B cell (primary cell): ENCODE data around the gene ELK1. TPM values are rescaled to one million over a fixed set of nuclear protein-coding genes. Genes with fewer than 3 reads are reported as not detected.

Source experiments
- ATAC-seq: fragments of 200-7000 bp; cut with Tn5 transposase; one replicate; pipeline ENCODE4 v1.10.0; 2021; ENCODE audit warnings: low read depth, mild to moderate bottlenecking, moderate number of reproducible peaks, moderate library complexity
- CTCF ChIA-PET: fragments of 350-600 bp; sonication (Branson Sonifier 250); formaldehyde crosslinking; loops from one replicate; lab custom pipeline; 2021; ENCODE audit warnings: antibody characterized with exemption, inconsistent platforms; lab: Charles Lee
- POLR2A ChIA-PET: fragments of 350-600 bp; sonication (Branson Sonifier 250); formaldehyde crosslinking; loops from one replicate; lab custom pipeline; 2021; ENCODE audit warnings: antibody characterized with exemption; lab: Charles Lee
- DNase-seq: peaks from one replicate; pipeline ENCODE4 v3.0.0; 2013
- H2AFZ ChIP-seq: 2 replicates; pipeline ENCODE4 v1.6.1; 2012; ENCODE audit warnings: mild to moderate bottlenecking, low read depth, low read length; ENCODE audit not compliant: insufficient read depth, poor library complexity, severe bottlenecking
- H3K27ac ChIP-seq, 2 donors: 1 replicate in 1 of 2; 2 replicates in 1 of 2; pipeline ENCODE4 v1.5.1; 2012 to 2013; ENCODE audit warnings: low read length in 2 of 2, mild to moderate bottlenecking in 2 of 2, moderate library complexity in 1 of 2
- H3K27me3 ChIP-seq, 4 experiments: fragments of 200-600 bp in 1 of 4; sonication (generic) in 1 of 4; replicated peaks in 1 of 4; 1 replicate in 2 of 4; 2 replicates in 2 of 4; pipeline versions ENCODE4 v1.6.1 to v1.7.0; 2013 to 2016; ENCODE audit warnings: low read length in 3 of 4, mild to moderate bottlenecking in 2 of 4, mixed read lengths in 1 of 4, moderate library complexity in 1 of 4; ENCODE audit not compliant: insufficient read depth in 4 of 4, control insufficient read depth in 3 of 4; ENCODE audit errors: control extremely low read depth in 1 of 4
- H3K36me3 ChIP-seq, 2 experiments: replicated peaks in 1 of 2; 1 replicate in 1 of 2; 2 replicates in 1 of 2; pipeline versions ENCODE4 v1.6.1 to v1.7.1; 2013; ENCODE audit warnings: low read length in 1 of 2; ENCODE audit not compliant: insufficient read depth in 2 of 2, control insufficient read depth in 1 of 2; ENCODE audit errors: control extremely low read depth in 1 of 2, extremely low read depth in 1 of 2
- H3K4me1 ChIP-seq, 2 donors: fragments of 200-600 bp in 1 of 2; sonication (generic) in 1 of 2; 1 replicate in 1 of 2; 2 replicates in 1 of 2; pipeline versions ENCODE4 v1.5.1 to v1.6.1; 2013 to 2017; ENCODE audit warnings: low read length in 2 of 2; ENCODE audit not compliant: control insufficient read depth in 2 of 2, insufficient read depth in 2 of 2
- H3K4me2 ChIP-seq: replicated peaks from 2 replicates; pipeline ENCODE3; 2012; ENCODE audit warnings: mild to moderate bottlenecking, low read depth, low read length; ENCODE audit not compliant: poor library complexity, severe bottlenecking
- H3K4me3 ChIP-seq, 5 experiments: fragments of 200-600 bp in 1 of 5; sonication (generic) in 1 of 5; 1 replicate in 3 of 5; 2 replicates in 2 of 5; pipeline versions ENCODE4 v1.5.1 to v1.7.0; 2011 to 2016; ENCODE audit warnings: low read length in 4 of 5, mild to moderate bottlenecking in 4 of 5, low read depth in 2 of 5, control low read depth in 1 of 5, moderate library complexity in 1 of 5; ENCODE audit not compliant: insufficient read depth in 1 of 5; ENCODE audit errors: control extremely low read depth in 1 of 5, extremely low read depth in 1 of 5
- H3K79me2 ChIP-seq: fragments of 200-600 bp; sonication (generic); one replicate; pipeline ENCODE4 v1.6.0; 2016; ENCODE audit warnings: low read length; ENCODE audit not compliant: control insufficient read depth, insufficient read depth
- H3K9ac ChIP-seq: fragments of 200-600 bp; sonication (generic); 2 replicates; pipeline ENCODE4 v1.6.1; 2017; ENCODE audit warnings: mild to moderate bottlenecking, low read length, moderate library complexity
- H3K9me3 ChIP-seq, 3 donors: one replicate each; pipeline versions ENCODE4 v1.6.1 to v1.7.1; 2013; ENCODE audit warnings: low read length in 2 of 3; ENCODE audit not compliant: control insufficient read depth in 2 of 3, insufficient read depth in 1 of 3; ENCODE audit errors: control extremely low read depth in 1 of 3
- H4K20me1 ChIP-seq: 2 replicates; pipeline ENCODE4 v1.6.0; 2012; ENCODE audit warnings: mild to moderate bottlenecking, low read length; ENCODE audit not compliant: insufficient read depth, control insufficient read depth, poor library complexity, severe bottlenecking
- H3K27ac Mint-ChIP-seq: one replicate; pipeline ENCODE4 v1.8.0; 2021; ENCODE audit warnings: mixed read lengths
- H3K27me3 Mint-ChIP-seq: one replicate; pipeline ENCODE4 v1.8.0; 2021; ENCODE audit warnings: mixed read lengths
- H3K4me1 Mint-ChIP-seq: one replicate; pipeline ENCODE4 v1.8.0; 2021; ENCODE audit warnings: mixed read lengths
- H3K4me3 Mint-ChIP-seq: one replicate; pipeline ENCODE4 v1.8.0; 2021; ENCODE audit warnings: mixed read lengths
- H3K9me3 Mint-ChIP-seq: one replicate; pipeline ENCODE4 v1.8.0; 2022; ENCODE audit warnings: mixed read lengths; ENCODE audit not compliant: insufficient read depth
- EZH2 ChIP-seq: IDR thresholded peaks from 2 replicates; pipeline ENCODE4 v1.6.1; 2012; ENCODE audit warnings: borderline replicate concordance, low read depth, mild to moderate bottlenecking, moderate library complexity, low read length; ENCODE audit not compliant: insufficient read depth, poor library complexity, severe bottlenecking
- WGBS: methylation state at CpG from one replicate; pipeline ENCODE4 v1.1.5; 2013; ENCODE audit warnings: missing lambda C conversion rate; ENCODE audit not compliant: insufficient coverage; 5-methylcytosine and 5-hydroxymethylcytosine counted together
- intact Hi-C: fragments of 100-400 bp; cut with micrococcal nuclease; formaldehyde crosslinking; loops from one replicate; pipeline ENCODE4 v1.10.0; 2022
- polyA plus RNA-seq: library from polyadenylated mRNA; depleted of rRNA; stranded (reverse); fragments of >200 nt; gene quantifications from 2 replicates; pipeline ENCODE4 v1.2.3, GENCODE V29; 2012
- total RNA-seq, 2 donors: library from RNA; stranded (reverse); fragments of 120-200 nt in 1 of 2; gene quantifications; 1 replicate in 1 of 2; 2 replicates in 1 of 2; pipeline versions ENCODE4 v1.2.3 to v1.2.4, GENCODE V29; 2013 to 2022
- TF ChIP-seq, protein P1 (sequence below): fragments of 200-600 bp; IDR thresholded peaks from one replicate; pipeline ENCODE4 v1.8.0; 2022; ENCODE audit warnings: antibody characterized with exemption, mild to moderate bottlenecking

ELK1 gene
- total and polyA plus RNA-seq, 2 donors (not counting 1 experiment from before 2014, with no cell fraction given): 14.2 to 22.7 TPM

DNA sequence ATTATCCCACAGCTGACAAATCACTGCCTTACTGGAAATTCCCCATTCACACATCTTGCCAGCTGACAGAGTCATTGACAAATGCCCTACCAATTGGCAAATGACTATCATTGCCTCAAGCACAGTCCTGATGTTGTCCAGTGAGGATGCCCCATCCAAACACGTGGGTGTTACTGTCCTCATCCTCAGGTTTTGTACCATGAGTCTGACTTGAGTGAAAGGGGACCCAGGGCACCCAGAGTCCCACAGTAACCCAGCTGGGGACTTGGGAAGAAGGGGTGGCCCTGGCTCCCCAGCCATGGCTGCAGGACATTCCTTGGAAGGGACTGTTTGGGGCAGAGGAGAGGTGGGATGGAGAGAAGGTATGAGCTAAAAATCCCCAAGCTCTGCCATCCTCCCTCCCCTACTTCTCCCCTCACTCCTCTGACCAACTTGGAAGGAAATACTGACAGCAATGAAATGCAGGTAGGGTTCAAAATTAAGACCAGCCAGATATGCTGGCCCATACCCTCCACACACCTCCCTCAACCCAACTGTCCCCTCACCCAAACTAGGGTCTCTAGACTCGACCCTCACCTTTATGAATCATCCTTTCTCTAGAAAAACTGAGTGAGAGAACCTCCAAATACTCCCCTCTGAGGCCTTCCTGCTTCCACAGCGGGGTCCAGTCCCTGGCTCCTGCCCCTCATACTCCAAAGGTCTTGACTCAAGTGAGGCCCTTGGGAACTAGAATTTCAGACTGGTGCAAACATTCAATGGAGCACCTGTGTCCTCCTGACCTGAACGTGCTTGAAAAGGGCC, 63.1 kb downstream of the ELK1 start:
- H3K79me2 ChIP-seq: no peaks in the 10 kb centered on the region
- H3K4me3 Mint-ChIP-seq: no peak overlapping the region
- no peaks in the 10 kb centered on the region for H3K36me3 ChIP-seq
- 100% methylated on average over 1 of the region's 4 CpGs for WGBS
- no peaks in the 10 kb centered on the region for H3K27me3 ChIP-seq
- DNase-seq (no peak), ATAC-seq (no peak)
- no peaks in the 10 kb centered on the region for H4K20me1 ChIP-seq
- no peaks in the 10 kb centered on the region for H3K27me3 Mint-ChIP-seq
- no peak overlapping the region for H3K9ac ChIP-seq
- no peak overlapping the region for H2AFZ ChIP-seq
- intact Hi-C loops: no loop called here
- no peak overlapping the region for H3K4me2 ChIP-seq
- H3K4me3 ChIP-seq: no peak overlapping the region
- ChIA-PET POLR2A (no interaction called here), CTCF (no interaction called here)
- H3K9me3 ChIP-seq: no peaks in the 10 kb centered on the region
- TF ChIP-seq, protein P1, sequence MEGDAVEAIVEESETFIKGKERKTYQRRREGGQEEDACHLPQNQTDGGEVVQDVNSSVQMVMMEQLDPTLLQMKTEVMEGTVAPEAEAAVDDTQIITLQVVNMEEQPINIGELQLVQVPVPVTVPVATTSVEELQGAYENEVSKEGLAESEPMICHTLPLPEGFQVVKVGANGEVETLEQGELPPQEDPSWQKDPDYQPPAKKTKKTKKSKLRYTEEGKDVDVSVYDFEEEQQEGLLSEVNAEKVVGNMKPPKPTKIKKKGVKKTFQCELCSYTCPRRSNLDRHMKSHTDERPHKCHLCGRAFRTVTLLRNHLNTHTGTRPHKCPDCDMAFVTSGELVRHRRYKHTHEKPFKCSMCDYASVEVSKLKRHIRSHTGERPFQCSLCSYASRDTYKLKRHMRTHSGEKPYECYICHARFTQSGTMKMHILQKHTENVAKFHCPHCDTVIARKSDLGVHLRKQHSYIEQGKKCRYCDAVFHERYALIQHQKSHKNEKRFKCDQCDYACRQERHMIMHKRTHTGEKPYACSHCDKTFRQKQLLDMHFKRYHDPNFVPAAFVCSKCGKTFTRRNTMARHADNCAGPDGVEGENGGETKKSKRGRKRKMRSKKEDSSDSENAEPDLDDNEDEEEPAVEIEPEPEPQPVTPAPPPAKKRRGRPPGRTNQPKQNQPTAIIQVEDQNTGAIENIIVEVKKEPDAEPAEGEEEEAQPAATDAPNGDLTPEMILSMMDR: no peak
- TF ChIP-seq EZH2: no peak
- no peak overlapping the region for H3K27ac Mint-ChIP-seq
- H3K27ac ChIP-seq: no peak overlapping the region
- H3K4me1 Mint-ChIP-seq: peaks cover 3% of the 10 kb centered on the region
- H3K4me1 ChIP-seq: peaks cover 0 to 3% of the 10 kb centered on the region in 2 donors
- H3K9me3 Mint-ChIP-seq: no peaks in the 10 kb centered on the region

DNA sequence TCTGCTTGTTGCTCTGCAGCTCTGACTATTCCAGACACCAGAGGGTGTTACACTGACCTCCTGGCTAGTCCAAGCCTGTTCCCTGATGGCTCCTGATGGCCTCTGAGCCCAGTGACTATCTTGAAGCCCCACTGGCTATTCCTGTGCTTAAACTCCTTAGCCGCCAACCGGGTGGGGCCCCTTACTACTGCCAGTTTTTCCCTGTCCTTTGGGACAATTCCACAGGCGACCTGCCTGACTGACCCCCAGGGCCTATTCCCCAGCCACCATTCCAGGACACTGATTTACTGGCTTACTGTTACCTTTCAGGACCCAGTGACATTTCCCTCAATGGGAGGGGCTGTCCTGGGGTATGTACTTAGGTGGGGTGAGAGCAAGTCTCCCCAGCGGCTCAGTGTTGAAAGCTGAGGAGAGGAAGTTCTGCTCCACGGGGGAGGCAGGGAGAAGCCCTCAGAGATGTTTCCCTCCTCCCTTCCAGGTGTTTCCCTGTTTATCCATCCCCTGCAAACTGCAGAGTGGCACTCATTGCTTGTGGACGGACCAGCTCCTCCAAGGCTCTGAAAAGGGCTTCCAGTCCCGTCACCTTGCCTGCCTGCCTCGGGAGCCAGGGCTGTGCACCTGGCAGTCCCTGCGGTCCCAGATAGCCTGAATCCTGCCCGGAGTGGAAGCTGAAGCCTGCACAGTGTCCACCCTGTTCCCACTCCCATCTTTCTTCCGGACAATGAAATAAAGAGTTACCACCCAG, 64.1 kb downstream of the ELK1 start:
- CTCF ChIA-PET: no interaction called here
- no peaks in the 10 kb centered on the region for H4K20me1 ChIP-seq
- no peaks in the 10 kb centered on the region for H3K36me3 ChIP-seq
- no peak for TF ChIP-seq EZH2
- TF ChIP-seq, protein P1: no peak
- ATAC-seq (no peak), DNase-seq (no peak)
- Mint-ChIP-seq H3K4me3 (no peak overlapping the region), H3K9me3 (no peaks in the 10 kb centered on the region), H3K4me1 (peaks cover 8% of the 10 kb centered on the region), H3K27ac (no peak overlapping the region), H3K27me3 (no peaks in the 10 kb centered on the region)
- no peak overlapping the region for H2AFZ ChIP-seq
- H3K9me3 ChIP-seq: no peaks in the 10 kb centered on the region
- 95% methylated on average over 5 of the region's 11 CpGs for WGBS
- peaks cover 5 to 13% of the 10 kb centered on the region in 2 donors for H3K4me1 ChIP-seq
- H3K79me2 ChIP-seq: no peaks in the 10 kb centered on the region
- H3K9ac ChIP-seq: no peak overlapping the region
- H3K4me2 ChIP-seq: no peak overlapping the region
- POLR2A ChIA-PET: no interaction called here
- intact Hi-C loops: no loop called here
- no peak overlapping the region for H3K4me3 ChIP-seq
- no peak overlapping the region for H3K27ac ChIP-seq
- H3K27me3 ChIP-seq: no peaks in the 10 kb centered on the region
